Stimulated activated CD4-positive, alpha-beta T cell treated with anti-CD3 and anti-CD28 coated beads, Interleukin-1b, Interleukin-23, amount 100 ng/mL, for 1 hour (primary cell): ENCODE measurements around the gene ADARB2.

Source experiments
- DNase-seq, 2 donors: peaks; one replicate each; pipeline ENCODE4 v3.0.0-alpha.2; 2020; ENCODE audit warnings: low read depth in 2 of 2

The ADARB2 gene

DNA sequence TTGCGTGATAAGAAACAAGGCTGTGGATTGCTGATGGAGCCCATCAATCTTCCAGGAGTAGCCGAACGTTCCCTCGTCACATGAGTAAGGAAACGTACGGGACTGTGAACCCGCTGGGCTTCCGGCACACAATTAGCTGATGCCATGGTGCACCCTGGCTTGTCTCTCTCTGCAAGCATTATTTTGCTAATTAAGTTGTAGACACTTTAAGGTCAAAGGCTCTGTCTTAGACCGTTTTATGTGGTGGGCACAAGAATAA is 50.9 kb downstream of the ADARB2 start:
- DNase-seq, result no peak

DNA sequence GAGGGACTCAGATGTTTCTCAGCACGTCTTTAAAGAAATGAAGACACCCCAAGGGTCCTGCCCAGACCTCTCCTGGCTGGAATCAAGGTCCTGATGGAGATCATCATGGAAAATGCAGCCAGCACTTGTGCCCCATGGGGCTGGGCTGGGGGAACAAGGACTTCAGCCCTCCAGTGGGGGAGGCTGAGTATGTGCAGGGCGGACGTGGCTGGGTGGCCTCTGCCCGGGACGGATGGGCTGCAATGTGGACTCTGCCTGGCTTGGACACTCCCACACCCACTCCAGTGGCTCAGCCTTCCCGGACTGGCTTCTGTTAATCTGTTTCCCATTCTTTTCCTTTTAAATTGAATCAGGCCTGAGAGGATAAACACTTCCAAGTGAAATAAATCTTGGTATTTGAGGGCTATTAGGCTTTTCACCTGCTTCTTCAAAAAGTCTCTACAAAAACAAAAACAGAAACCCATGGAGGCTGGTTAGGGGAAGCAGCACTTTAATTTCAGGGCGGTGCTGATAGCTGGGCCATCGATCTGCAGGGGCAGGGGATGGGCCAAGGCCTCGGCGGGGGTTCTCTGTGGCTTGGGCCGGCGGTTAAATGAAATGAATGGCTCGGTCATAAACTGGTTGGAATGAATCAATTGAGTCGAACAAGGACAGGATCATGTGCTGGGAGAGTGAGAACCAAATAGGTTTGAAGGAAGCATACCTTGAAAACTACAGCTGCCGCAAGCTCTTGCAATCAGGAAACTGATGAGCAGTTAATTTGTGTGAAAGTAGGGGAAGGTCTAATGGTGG is 51.4 kb downstream of the ADARB2 start:
- DNase-seq, result no peak

DNA sequence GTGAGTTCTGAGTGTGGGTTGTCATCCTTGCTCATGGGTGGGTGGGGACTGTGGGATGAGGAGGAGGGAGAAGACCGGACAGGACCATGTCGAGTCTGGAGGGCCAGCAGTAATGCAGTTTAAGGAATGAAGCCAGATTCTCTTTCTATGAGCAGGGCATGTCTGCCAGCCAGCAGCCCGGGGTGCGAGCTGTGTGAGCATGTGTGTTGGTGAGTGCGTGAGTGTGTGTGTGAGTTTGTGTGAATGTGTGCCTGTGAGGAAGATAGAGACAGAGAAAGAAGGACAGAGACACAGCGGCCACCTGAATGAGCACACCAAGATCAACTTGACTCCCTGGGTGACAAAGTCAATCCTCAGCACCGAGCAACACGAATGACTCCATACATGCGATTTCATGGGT is 52.3 kb downstream of the ADARB2 start:
- DNase-seq, result no peak

DNA sequence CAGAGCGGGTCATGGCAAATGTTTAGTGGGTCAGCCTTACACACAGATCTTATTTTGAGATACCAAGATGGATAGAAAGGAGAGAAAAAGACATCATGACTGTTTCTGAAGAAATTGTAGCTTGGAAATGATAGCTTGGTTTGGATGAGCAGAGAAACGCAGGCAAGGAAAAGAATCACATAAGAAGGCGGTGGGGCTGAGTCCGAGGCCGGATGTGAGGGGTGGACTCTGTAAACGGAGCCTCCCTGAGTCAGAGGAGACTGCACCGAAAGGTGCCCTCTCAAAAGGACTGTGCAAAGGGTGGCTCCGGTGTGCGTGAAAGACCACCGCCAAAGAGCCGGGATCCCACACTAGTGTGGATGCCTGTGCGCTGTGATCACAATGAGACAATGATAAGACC is 53.7 kb downstream of the ADARB2 start:
- DNase-seq, result no peak

DNA sequence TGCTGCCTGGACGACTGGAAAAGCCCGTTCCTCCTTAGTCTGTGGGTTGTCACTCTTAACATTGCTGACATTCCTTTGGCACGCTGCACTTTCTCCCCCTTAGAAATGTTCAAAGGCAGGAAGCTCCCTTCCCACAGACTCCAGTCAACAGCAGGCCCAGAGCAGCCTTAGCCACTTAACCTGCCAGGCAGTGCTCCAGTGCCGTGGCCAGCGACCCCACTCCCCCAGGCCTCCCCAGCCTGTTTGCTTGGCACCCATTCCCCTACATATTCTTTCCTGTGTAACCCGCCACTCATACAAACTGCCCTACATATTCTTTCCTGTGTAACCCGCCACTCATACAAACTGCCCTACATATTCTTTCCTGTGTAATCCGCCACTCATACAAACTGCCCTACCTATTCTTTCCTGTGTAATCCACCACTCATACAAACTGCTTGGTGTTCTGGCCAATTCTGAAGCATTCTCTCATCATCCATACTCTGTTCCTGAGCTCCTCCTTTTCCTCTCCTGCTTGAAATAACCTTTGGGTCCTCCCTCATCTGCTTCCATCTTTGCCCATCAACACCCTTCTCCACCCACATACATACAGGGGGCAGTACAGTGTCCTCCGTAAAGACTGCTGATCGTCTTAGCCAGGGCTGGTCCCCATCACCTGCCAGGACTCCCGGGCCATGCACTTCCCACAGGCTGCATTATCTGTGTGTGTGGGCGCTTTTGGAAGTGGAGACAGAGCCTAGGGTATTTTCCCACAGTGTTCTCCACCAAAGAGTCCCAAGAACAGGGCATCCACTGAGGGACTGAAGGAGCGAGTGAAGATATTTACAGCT is 57.3 kb downstream of the ADARB2 start:
- no peak for DNase-seq

DNA sequence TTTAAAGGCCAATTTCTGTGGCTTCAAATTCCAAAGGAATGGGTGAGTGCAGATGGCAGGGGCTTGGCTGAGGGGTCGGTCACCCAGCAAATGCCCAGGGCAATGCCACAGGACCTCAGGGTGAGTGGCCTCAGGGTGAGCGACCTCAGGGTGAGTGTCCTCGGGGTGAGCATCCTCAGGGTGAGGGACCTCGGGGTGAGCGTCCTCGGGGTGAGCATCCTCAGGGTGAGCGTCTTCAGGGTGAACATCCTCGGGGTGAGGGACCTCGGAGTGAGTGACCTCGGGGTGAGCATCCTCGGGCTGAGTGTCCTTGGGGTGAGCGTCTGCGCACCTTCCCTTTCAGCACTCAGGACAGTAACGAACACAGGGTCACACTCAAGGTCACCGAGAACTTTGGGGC is 59.2 kb downstream of the ADARB2 start:
- no peak for DNase-seq

DNA sequence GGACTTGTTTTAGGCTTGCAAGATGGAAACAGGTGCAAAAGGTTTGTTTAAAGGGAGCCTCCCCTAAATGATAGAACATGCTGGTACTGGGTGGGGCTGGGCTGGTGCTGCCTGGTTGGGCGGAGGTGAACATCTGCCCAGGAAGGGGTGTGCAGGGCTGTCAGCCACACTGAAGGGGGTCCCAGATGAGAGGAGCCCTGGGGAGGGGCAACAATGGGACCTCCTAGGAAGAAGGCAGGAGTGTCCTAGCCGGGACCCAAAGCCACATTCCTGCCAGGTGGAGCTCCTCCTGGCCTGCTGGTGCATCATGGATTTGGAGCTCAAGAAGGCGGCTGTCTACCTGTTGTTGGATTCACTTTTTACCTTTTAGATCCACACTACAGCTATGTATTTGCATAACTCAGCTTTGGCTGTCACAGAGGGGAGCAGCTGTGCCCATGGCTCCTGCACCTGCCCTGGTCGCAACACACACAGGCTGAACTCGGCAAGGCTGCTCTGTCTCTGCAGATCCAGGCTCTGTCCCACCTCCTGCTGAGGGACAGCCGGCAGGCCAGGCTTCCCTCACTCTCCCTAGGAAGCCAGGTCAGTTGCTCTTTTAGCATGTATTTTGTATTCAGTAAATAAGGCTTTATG is 59.9 kb downstream of the ADARB2 start:
- DNase-seq, result no peak

DNA sequence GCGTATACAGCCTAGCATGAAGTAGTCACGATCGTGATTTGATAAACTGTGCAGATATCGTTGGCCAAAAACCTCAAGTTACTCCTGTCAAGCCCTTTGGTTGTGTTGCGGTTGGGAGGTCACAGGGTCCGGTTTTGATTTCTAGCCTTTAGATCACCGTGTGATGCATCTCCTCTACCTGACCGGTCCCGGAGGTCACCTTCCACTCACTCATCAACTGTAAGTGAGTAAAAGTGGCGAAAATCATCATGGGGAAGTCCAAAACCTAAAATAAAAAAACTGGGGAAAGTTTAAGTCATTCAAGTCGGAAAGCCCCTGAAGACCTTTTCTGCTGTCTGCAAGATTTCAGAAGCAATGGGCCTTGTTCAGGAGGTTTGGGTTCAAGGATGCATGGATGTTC is 62.8 kb downstream of the ADARB2 start:
- DNase-seq, result no peak

DNA sequence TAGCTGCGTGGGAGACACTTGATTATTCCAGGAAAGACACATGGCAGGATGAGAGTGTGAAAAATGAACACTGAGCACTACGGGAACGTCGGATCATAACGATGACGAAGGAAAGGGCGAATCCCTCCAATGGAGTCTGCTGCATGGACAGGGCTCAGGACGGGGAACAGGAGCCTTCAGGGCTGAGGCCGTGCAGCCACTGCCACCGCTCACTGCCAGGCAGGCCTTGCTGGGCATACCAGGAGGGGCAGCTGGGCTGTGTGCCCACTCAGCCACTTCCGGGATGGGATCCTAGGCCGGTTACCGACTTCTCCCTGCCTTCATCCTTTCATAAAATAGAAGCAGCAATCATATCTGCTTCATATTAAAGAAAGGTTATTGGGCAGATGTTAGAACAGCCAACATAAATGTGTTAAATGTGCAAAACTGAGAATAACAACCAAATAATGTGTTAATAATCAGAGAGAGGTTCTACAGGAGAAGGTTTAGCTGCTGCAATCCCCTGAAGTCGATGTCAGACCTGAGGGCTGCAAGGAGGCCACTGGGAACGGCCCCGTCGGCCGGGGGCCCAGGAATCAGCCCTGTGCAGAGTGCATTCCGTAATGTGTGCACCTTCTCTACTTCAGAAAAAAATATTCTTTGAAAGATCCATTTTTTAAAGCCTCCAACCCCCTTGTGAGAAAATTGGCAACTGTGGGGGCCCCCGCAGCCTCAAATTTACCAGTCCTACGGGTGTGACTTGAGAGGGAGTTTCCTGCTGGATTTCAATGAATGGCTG is 63.6 kb downstream of the ADARB2 start:
- DNase-seq, result no peak

DNA sequence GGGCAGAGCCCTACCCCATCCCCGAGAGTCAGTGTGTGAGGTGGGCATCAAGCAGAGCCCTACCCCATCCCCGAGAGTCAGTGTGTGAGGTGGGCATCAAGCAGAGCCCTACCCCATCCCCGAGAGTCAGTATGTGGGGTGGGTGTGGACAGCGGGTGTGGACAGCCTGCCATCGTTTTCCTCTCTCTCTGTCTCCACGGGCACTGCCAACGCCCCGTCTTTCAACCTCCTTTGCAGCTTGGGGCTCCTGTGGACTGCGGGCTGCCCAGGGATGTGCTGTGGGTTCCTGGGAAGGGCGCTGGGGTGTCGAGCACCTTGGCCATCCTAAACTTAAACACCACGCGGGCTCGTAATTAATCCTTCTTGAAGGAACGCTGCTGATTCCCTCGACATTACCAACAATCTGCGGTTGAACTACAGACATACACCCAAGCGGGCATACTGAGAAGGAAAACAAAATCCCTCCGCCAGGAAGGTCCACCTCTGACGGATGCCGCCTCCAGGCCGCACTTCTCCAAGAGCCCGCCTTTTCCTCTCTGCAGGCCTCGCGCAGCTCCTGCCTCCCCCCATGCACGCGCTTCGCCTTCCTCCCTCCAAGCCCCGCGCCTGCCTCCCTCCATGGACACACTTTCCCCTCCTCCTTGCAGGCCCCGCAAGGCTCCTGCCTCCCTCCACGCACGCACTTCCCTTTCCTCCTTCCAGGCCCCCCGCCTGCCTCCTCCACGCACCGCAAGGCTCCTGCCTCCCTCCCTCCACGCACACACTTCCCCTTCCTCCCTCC is 65.1 kb downstream of the ADARB2 start:
- DNase-seq, result no peak

DNA sequence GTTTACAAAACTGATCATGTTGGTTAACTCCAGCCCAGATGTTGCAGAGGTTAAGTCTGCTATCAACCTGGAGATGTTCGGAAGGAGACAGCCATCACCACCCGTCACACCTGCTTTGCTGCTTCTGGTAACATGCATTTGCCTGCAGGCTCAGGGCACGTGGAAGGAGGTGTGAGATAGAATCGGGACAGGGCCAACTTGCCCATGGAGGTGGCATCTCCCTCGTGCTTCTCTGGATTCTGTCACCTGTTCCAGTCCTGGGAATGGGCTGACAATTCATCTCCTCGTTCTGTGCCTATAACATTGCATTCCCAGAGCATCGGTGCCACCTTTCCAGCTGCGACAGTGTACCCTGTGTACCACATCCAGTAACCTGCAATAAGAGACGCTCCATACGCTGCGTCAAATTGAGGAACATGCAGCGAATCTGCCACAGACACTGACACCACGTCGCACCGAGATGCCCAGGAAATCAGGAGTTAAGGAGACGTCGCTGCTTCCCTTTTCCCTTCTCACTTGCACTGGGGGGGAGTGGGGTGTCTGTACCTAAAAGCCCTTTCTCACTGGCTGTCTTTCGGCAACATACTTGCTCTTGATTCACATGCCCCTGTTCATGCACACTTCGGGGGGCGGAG is 65.8 kb downstream of the ADARB2 start:
- no peak for DNase-seq

DNA sequence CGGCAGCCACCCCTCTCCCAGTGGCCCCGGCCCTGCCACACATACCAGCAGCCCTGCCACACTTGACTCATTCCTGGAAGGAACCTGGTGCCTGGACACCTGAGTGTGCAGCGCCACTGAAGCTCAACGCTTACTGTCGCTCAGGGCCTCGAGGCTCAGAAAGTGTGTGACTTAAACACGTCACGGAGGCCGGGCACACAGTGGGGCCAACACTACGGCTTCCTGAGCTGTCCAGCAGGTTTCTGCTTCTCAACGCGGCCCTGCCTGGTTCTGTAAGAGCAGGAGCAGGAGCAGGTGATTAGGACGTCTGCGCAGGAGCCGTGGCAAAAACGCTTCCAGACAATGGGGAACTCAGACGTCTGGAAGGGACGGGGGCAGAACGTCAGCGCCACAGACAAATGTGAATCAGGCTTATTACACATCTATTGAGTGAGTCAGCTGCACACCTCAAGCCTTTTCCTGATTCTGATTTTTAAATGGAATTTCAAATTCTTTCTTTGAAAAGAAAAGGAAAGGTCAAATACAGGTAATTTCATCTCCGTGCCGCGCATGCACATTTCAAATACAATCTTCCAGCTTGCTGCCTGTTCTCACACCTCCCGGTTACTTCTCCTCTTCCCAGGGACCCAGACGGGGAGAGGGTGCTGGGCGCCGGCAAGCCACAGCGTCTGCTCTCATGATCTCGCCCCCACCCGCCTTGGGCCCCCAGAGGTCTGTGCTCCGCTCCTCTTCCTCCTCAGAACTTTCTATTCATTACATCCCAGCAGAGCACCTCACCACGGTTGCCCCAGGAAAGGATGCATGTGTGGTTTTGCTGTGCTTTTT is 66.6 kb downstream of the ADARB2 start:
- no peak for DNase-seq

DNA sequence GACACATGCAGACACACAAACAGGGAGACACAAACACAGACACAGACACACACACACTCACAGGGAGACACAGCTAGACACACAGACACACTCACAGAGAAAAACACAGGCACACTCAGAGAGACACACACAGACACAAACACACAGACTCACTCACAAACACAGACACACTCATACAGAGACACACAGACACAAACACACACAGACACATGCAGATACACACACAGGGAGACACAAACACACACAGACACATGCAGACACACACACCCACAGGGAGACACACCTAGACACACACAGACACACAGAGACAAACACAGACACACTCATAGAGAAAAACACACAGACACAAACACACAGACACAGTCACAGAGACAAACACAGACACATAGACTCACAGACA is 67.9 kb downstream of the ADARB2 start:
- no peak for DNase-seq

DNA sequence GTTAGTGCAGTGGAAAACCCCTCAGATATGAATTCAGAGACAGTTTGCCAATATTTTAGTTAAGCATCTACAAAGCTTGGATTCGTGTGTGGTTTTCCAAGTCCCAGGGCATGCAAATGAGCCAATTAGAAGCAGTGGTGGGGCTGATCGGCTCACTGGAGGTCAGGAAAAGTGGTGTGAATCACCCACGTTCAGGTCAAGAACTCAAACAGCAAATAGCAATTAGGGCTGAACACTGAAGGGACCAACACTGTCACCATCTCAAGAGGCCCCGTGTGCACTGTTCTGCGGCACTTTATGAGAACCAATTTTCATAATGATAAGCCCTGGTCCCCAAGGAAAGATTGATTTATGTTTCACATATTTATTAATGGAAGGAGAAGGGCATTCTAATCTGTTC is 68.9 kb downstream of the ADARB2 start:
- no peak for DNase-seq

DNA sequence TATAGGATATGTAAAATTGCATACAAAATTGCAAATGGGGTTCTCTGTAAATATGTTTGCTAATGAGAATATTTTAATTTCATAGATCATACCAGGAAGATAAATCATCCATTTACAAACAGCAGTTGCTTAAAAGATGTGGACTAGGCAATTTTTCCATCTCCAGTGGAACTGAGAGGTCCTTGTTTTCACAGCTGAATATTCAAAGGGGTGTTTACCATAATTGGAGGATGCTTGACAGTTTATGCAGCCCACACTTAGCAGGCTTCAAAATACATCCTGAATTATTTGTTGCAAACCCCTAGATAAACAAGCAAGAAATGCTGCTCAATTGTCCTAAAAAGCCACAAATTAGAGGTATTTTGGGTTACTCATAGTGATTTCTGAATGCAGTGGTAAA is 69.9 kb downstream of the ADARB2 start:
- DNase-seq, result no peak

DNA sequence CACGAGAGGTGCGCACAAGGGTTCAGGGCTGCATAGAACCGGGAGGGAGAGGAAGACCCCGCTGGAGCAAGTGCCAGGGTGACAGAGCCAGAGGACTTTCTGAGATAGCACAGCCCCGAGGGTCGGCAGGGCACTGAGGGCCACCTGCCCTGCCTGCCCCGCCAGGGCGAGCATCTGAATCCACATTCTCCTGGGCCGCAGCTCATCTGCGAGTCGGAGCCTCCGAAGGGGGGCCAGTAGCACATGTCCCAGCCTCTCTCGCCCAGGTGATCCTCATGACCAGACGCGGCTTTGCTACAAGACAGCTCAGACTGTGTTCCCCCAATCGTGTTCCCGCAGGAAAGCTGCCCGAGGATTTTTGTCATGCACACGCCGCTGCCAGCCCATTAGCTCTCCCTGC is 71.2 kb downstream of the ADARB2 start:
- DNase-seq, result no peak

DNA sequence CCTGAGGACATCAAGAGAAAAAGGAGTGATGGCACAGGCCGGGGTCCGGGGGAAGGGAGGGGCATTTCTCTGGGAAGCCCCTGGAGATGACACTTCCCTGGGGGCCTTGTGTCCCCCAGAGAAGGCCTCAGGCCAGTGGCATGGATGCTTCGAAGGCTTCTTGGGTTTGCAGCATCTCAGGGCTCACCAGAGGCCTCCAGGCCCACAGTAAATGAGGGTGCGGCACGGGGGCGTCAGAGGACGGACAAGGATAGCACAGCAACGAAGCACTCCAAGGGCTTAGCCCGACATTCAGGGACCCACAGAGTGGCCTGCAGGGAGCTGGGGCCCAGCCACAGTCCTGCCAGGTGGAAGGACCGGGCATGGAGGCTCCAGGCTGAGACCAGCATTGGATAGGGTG is 71.6 kb downstream of the ADARB2 start:
- no peak for DNase-seq

DNA sequence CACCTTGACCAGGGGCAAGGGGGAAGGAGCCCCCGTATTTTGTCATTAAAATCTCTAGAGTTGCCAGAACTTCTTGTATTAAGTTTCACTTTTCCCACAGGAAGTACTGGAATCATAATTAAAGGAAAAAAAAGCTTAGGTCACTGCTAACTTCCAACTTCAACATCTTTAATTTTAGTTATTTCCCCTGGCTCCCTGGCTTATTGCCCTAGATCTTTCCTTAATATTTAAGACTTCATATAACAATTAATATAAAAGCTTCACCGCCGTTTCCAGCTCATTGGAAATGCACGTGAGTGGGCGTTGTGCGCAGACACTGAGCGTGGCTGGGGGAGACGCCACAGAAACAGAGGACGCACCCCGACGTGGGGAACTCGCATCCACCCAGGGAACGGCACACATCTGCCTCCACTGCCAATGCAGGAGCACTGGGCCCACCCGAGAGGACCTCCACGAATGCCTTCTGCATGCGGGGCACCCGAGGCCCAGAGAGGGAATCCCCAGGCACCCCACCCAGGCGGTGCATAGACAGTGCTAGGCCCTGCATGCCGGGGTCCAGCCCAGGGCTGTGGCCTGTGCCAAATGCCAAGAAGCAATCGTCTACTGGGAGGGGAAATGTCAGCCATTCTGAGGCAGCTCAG is 72.2 kb downstream of the ADARB2 start:
- DNase-seq, result no peak

DNA sequence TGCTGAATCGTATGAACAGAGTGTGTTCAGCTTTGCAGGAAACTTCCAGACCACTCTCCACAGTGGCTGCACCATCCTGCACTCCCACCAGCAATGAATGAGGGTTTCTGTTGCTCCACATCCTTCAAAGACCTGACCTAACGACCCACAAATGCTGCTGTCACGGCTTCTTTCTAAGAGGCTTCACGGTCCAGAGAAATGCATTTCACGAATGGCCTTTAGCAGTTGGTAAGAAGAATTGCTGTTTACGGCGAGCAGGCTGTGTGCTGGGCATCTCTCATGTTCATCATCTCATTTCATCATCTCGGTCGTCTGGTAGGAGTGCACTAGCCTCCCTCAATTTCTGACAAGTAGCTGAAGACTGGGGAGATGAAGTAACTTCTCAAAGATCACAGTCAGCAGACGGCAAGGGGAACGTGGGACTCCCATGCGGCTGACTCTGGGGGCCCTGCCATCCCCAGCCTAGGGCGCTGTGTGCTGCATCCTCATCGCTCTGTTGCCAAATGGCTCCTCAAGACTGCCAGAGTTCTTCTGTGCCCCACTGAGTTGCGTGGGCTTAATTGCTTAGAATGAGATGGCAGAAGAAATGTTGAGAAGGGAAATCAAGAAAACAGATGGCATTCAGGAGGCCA is 72.9 kb downstream of the ADARB2 start:
- DNase-seq, result no peak
